Panc1 (cell line): ENCODE results near the gene CHD6. TPM values are rescaled to one million over a fixed set of nuclear protein-coding genes. Genes with fewer than 3 reads are reported as not detected.

Experiments used
- ATAC-seq: fragments of 200-7000 bp; cut with Tn5 transposase; 2 replicates; pipeline ENCODE4 v1.9.1; 2020; ENCODE audit warnings: mild to moderate bottlenecking, moderate library complexity
- BruUV-seq: library from RNA; stranded (reverse); fragments of 400-500 nt; replicated peaks from 2 replicates; lab custom pipeline; 2021; lab: Mats Ljungman, UMichigan
- CTCF ChIA-PET: fragments of 300-600 bp; sonication (Branson Sonifier 250); formaldehyde crosslinking; loops from one replicate; lab custom pipeline; 2022; ENCODE audit warnings: antibody characterized with exemption; lab: Charles Lee
- POLR2A ChIA-PET: fragments of 300-600 bp; sonication (Branson Sonifier 250); formaldehyde crosslinking; loops from one replicate; lab custom pipeline; 2022; ENCODE audit warnings: antibody characterized with exemption; lab: Charles Lee
- DNase-seq: peaks from one replicate; pipeline ENCODE4 v3.0.0-alpha.2; 2010; ENCODE audit warnings: low read depth, low spot score
- H3K27ac ChIP-seq: 2 replicates; pipeline ENCODE4 v1.5.1; 2011; ENCODE audit warnings: mild to moderate bottlenecking, low read length, inconsistent platforms
- H3K27me3 ChIP-seq: fragments of 200-500 bp; sonication (Bioruptor generic); 2 replicates; pipeline ENCODE4 v1.6.0; 2014; ENCODE audit warnings: low read length, inconsistent platforms; ENCODE audit not compliant: control insufficient read depth, insufficient read depth
- H3K36me3 ChIP-seq: fragments of 200-500 bp; sonication (Bioruptor generic); 2 replicates; pipeline ENCODE4 v1.5.1; 2014; ENCODE audit warnings: inconsistent platforms, mild to moderate bottlenecking, low read length, moderate library complexity; ENCODE audit not compliant: control insufficient read depth, insufficient read depth
- H3K4me1 ChIP-seq: 2 replicates; pipeline ENCODE4 v1.5.1; 2011; ENCODE audit warnings: inconsistent platforms, mild to moderate bottlenecking, low read length, moderate library complexity; ENCODE audit not compliant: control insufficient read depth, insufficient read depth
- H3K4me3 ChIP-seq, 2 experiments: 2 replicates each; pipeline ENCODE4 v1.5.1; 2011 to 2012; ENCODE audit warnings: low read depth in 2 of 2, low read length in 2 of 2, mild to moderate bottlenecking in 2 of 2, inconsistent platforms in 1 of 2, moderate library complexity in 1 of 2
- H3K9me3 ChIP-seq: fragments of 200-500 bp; sonication (Bioruptor generic); 2 replicates; pipeline ENCODE4 v1.5.1; 2014; ENCODE audit warnings: low read depth, mild to moderate bottlenecking, inconsistent platforms, low read length, moderate library complexity; ENCODE audit not compliant: control insufficient read depth, insufficient read depth
- POLR2AphosphoS5 ChIP-seq: IDR thresholded peaks from 2 replicates; pipeline ENCODE4 v1.6.1; 2012; ENCODE audit warnings: mild to moderate bottlenecking, low read depth, low read length, moderate library complexity
- SIN3A ChIP-seq: IDR thresholded peaks from 2 replicates; pipeline ENCODE4 v1.6.1; 2012; ENCODE audit warnings: low read depth, mild to moderate bottlenecking, low read length, moderate library complexity, borderline replicate concordance; ENCODE audit not compliant: insufficient read depth
- TCF7L2 ChIP-seq: IDR thresholded peaks from 2 replicates; pipeline ENCODE4 v1.6.1; 2011; ENCODE audit warnings: mild to moderate bottlenecking, low read depth, low read length, inconsistent platforms
- in situ Hi-C: cut with HindIII; loops from 2 replicates; pipeline ENCODE4 v1.10.0; 2016; ENCODE audit warnings: low sequenced_read_pairs, low pct_unique_long_range_greater_than_20kb
- intact Hi-C: fragments of 100-400 bp; cut with micrococcal nuclease; formaldehyde crosslinking; loops from one replicate; pipeline ENCODE4 v1.10.0; 2022; ENCODE audit not compliant: unreplicated experiment
- total RNA-seq: library from RNA; stranded (reverse); gene quantifications from one replicate; pipeline ENCODE4 v1.2.1, GENCODE V29; 2021; ENCODE audit not compliant: unreplicated experiment
- TF ChIP-seq, protein P1 (sequence below), 2 experiments: IDR thresholded peaks; 2 replicates each; pipeline ENCODE4 v1.6.1; 2011 to 2012; ENCODE audit warnings: low read depth in 2 of 2, control low read depth in 1 of 2, low read length in 1 of 2, mild to moderate bottlenecking in 1 of 2, moderate library complexity in 1 of 2; ENCODE audit not compliant: insufficient read depth in 1 of 2
- TF ChIP-seq, protein P2 (sequence below): fragments of 450-650 bp; IDR thresholded peaks from 2 replicates; pipeline ENCODE4 v1.5.1; 2017; ENCODE audit warnings: mild to moderate bottlenecking

CHD6 gene
- total RNA-seq, 1 experiment from 2014 or later: 21.3 TPM

DNA sequence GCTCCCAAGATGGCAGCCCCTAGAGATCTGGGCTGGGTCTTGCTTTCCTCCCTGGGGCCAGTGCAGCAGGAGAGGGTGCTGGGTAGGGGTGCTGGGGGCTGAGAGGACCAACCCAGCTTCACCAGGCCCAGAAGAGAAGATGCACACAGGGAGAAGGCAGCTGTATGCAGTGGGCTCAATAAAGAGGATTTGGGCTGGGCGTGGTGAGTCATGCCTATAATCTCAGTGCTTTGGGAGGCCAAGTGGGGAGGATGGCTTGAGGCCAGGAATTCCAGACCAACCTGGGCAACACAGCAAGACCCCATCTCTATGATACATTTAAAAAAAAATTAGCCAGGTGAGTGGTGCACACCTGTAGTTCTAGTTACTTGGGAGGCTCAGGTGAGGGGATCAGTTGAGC is 225.9 kb downstream of the CHD6 start:
- Histone ChIP-seq H3K4me3 (no peak overlapping the region), H3K4me1 (peaks cover 11% of the 10 kb centered on the region), H3K9me3 (no peaks in the 10 kb centered on the region), H3K27me3 (no peaks in the 10 kb centered on the region), H3K27ac (no peak overlapping the region), H3K36me3 (no peaks in the 10 kb centered on the region)
- in situ Hi-C loops: no loop called here
- intact Hi-C loops: no loop called here
- CTCF ChIA-PET: no interaction called here
- no TSS peak for BruUV-seq
- ATAC-seq: no peak
- POLR2A ChIA-PET: no interaction called here
- DNase-seq: no peak
- TF ChIP-seq POLR2AphosphoS5 (no peak), SIN3A (no peak), TCF7L2 (no peak)
- TF ChIP-seq, protein P1, sequence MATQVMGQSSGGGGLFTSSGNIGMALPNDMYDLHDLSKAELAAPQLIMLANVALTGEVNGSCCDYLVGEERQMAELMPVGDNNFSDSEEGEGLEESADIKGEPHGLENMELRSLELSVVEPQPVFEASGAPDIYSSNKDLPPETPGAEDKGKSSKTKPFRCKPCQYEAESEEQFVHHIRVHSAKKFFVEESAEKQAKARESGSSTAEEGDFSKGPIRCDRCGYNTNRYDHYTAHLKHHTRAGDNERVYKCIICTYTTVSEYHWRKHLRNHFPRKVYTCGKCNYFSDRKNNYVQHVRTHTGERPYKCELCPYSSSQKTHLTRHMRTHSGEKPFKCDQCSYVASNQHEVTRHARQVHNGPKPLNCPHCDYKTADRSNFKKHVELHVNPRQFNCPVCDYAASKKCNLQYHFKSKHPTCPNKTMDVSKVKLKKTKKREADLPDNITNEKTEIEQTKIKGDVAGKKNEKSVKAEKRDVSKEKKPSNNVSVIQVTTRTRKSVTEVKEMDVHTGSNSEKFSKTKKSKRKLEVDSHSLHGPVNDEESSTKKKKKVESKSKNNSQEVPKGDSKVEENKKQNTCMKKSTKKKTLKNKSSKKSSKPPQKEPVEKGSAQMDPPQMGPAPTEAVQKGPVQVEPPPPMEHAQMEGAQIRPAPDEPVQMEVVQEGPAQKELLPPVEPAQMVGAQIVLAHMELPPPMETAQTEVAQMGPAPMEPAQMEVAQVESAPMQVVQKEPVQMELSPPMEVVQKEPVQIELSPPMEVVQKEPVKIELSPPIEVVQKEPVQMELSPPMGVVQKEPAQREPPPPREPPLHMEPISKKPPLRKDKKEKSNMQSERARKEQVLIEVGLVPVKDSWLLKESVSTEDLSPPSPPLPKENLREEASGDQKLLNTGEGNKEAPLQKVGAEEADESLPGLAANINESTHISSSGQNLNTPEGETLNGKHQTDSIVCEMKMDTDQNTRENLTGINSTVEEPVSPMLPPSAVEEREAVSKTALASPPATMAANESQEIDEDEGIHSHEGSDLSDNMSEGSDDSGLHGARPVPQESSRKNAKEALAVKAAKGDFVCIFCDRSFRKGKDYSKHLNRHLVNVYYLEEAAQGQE (IDR thresholded peaks at IDR 0.05; ENCODE audit: insufficient read depth in 1 of 2, low read depth in 2 of 2, low read length in 1 of 2): no peak
- TF ChIP-seq, protein P2, sequence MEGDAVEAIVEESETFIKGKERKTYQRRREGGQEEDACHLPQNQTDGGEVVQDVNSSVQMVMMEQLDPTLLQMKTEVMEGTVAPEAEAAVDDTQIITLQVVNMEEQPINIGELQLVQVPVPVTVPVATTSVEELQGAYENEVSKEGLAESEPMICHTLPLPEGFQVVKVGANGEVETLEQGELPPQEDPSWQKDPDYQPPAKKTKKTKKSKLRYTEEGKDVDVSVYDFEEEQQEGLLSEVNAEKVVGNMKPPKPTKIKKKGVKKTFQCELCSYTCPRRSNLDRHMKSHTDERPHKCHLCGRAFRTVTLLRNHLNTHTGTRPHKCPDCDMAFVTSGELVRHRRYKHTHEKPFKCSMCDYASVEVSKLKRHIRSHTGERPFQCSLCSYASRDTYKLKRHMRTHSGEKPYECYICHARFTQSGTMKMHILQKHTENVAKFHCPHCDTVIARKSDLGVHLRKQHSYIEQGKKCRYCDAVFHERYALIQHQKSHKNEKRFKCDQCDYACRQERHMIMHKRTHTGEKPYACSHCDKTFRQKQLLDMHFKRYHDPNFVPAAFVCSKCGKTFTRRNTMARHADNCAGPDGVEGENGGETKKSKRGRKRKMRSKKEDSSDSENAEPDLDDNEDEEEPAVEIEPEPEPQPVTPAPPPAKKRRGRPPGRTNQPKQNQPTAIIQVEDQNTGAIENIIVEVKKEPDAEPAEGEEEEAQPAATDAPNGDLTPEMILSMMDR: no peak

DNA sequence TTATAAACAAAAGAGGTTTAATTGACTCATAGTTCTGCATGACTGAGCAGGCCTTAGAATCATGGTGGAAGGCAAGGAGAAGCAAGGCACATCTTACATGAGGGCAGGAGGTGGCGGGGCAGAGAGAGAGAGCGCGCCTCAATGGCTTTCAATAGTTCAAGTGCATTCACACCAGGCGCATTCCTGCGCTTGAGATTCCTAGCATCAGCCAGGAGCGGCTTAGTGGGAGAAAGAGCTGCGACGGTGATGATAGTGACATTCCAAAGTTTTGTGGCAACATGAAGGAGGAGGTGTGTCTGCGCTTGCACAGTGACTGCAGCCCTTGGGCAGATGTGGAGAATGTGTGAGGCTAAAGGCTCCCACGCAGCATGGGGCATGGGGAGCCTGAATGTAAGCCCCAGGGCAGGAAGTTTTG is 226.6 kb downstream of the CHD6 start:
- Histone ChIP-seq H3K27ac (no peak overlapping the region), H3K4me3 (no peak overlapping the region), H3K9me3 (no peaks in the 10 kb centered on the region), H3K36me3 (no peaks in the 10 kb centered on the region), H3K27me3 (no peaks in the 10 kb centered on the region), H3K4me1 (peaks cover 11% of the 10 kb centered on the region)
- ChIA-PET CTCF (no interaction called here), POLR2A (no interaction called here)
- no TSS peak for BruUV-seq
- TF ChIP-seq, protein P2: no peak
- TF ChIP-seq SIN3A (no peak), TCF7L2 (no peak), POLR2AphosphoS5 (no peak)
- TF ChIP-seq, protein P1 (IDR thresholded peaks at IDR 0.05; ENCODE audit: insufficient read depth in 1 of 2, low read depth in 2 of 2, low read length in 1 of 2): no peak
- ATAC-seq (no peak), DNase-seq (no peak)
- intact Hi-C loops (no loop called here), in situ Hi-C loops (no loop called here)
